ENCODE measurements around the gene GRN. TPM values are rescaled to one million over a fixed set of nuclear protein-coding genes. Genes with fewer than 3 reads are reported as not detected.

GRN gene
- total RNA-seq, 1 experiment from 2014 or later: 400 TPM

DNA sequence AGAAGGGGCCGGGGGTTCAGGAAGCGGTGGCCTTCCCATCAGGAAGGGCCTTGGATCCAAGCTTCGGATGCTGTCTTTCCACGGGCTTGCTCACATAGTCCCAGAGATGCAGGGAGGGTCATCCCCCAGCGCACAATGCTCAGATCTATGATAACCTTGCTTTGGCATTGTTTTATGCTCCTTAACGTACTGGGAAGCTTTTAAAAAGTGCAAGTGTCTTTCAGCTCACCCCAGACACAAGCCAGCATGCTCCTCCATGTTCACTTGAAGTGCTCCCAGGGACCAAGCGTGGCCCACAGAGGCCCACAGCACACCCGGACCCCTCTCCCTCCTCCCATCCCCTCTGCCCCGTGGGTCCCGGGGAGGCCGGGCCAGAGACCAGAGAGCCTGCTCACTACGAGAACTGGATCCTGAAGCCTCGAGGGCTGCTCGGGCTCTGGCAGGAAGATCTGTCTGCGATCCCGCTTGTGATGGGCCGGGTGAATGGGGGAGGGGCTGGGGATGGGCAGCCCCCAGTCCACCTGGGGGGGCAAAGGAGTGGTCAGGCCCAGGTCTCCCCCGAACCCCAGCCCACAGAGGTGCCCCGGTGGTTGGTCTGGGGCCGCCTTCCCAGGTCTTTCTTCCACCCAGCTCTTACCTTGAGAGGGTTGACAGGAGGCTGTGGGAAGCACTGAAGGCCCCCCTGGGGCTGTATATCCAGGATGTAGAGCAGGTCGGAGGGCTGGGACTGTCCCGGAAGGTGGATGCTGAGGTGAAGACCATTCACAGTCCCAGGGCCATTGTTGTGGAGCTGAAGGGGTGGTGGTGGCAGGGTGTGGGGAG, 30.3 kb downstream of the GRN start:
- no TSS peak for BruUV-seq (replicated peaks)
- no peaks in the 10 kb centered on the region for H3K27me3 ChIP-seq (ENCODE audit: low read length)
- TF ChIP-seq, protein P1, sequence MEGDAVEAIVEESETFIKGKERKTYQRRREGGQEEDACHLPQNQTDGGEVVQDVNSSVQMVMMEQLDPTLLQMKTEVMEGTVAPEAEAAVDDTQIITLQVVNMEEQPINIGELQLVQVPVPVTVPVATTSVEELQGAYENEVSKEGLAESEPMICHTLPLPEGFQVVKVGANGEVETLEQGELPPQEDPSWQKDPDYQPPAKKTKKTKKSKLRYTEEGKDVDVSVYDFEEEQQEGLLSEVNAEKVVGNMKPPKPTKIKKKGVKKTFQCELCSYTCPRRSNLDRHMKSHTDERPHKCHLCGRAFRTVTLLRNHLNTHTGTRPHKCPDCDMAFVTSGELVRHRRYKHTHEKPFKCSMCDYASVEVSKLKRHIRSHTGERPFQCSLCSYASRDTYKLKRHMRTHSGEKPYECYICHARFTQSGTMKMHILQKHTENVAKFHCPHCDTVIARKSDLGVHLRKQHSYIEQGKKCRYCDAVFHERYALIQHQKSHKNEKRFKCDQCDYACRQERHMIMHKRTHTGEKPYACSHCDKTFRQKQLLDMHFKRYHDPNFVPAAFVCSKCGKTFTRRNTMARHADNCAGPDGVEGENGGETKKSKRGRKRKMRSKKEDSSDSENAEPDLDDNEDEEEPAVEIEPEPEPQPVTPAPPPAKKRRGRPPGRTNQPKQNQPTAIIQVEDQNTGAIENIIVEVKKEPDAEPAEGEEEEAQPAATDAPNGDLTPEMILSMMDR (conservative IDR thresholded peaks at IDR 0.05; ENCODE audit: low read depth, low read length): no peak
- no peak for TF ChIP-seq EZH2 (IDR thresholded peaks at IDR 0.05; ENCODE audit: low read length, unreplicated experiment)
- TF ChIP-seq EZH2phosphoT487 (IDR thresholded peaks at IDR 0.05; ENCODE audit: borderline replicate concordance, low read length): no peak

DNA sequence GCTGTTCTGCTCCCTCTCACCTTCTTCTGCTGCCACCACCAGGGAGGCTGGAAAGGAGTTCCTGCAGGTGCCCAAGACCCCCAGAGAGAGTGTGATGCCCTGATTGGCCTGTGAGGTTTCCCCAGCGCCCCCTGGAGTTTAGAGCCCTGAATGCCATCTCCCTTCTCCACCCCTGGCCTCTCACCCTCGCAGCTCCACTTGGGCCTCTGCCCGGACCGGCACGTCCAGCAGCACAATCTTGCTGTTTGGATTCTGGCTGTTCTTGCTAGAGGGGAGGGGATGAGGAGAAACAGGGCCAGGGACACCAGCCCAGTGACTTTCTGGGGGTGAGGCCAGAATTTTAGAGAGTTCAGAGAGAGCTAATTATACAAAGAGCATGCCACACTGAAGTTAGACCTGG, 31.0 kb downstream of the GRN start:
- ATAC-seq: peak; percentile 53; the same call in 1 of the 2 replicates
- Histone ChIP-seq H3K9me2 (replicated peaks; ENCODE audit: low read length) (no peaks in the 10 kb centered on the region), H3K27me3 (ENCODE audit: low read length) (no peaks in the 10 kb centered on the region), H3K9ac (ENCODE audit: low read length) (no peak overlapping the region), H3K9me3 (ENCODE audit: low read length) (no peaks in the 10 kb centered on the region), H2AFZ (ENCODE audit: low read length) (no peak overlapping the region), H3K79me2 (ENCODE audit: low read length) (no peaks in the 10 kb centered on the region), H3K4me2 (ENCODE audit: low read length) (no peak overlapping the region), H3K4me3 (ENCODE audit: low read length) (no peak overlapping the region), H3F3A (ENCODE audit: low read length, unreplicated experiment) (no peaks in the 10 kb centered on the region), H3K36me3 (ENCODE audit: low read depth, low read length) (no peaks in the 10 kb centered on the region), H3K27ac (ENCODE audit: low read length) (no peak overlapping the region), H3K4me1 (ENCODE audit: insufficient read depth, low read length) (no peaks in the 10 kb centered on the region), H4K20me1 (ENCODE audit: low read length) (no peaks in the 10 kb centered on the region)
- ChIA-PET CTCF (interaction anchor here (0.7 to 1.1 kb wide), 2 partner anchors 9 to 13 kb away, joined by 3 to 4 read pairs; partner anchors contain the start of gene FAM171A2), POLR2A (ENCODE audit: unreplicated experiment) (no interaction called here)
- intact Hi-C loops (cut with micrococcal nuclease): no loop called here
- no peak for TF ChIP-seq EZH2phosphoT487 (IDR thresholded peaks at IDR 0.05; ENCODE audit: borderline replicate concordance, low read length)
- no peak for TF ChIP-seq EZH2 (IDR thresholded peaks at IDR 0.05; ENCODE audit: low read length, unreplicated experiment)
- TF ChIP-seq, protein P1 (conservative IDR thresholded peaks at IDR 0.05; ENCODE audit: low read depth, low read length): peak; percentile 72
- no TSS peak for BruUV-seq (replicated peaks)
- peak; percentile 26 for DNase-seq

More for the DNA sequence above, 30.3 kb downstream of the GRN start:
- H3K36me3 ChIP-seq (ENCODE audit: low read depth, low read length): no peaks in the 10 kb centered on the region
- no peaks in the 10 kb centered on the region for H4K20me1 ChIP-seq (ENCODE audit: low read length)
- H3K9me3 ChIP-seq (ENCODE audit: low read length): no peaks in the 10 kb centered on the region
- H3K79me2 ChIP-seq (ENCODE audit: low read length): no peaks in the 10 kb centered on the region
- H3F3A ChIP-seq (ENCODE audit: low read length, unreplicated experiment): no peaks in the 10 kb centered on the region
- ATAC-seq (peak; percentile 17; the same call in 1 of the 2 replicates), DNase-seq (no peak)
- intact Hi-C loops (cut with micrococcal nuclease): no loop called here
- ChIA-PET CTCF (interaction anchor here (0.6 to 1.1 kb wide), 2 partner anchors 12 to 18 kb away, joined by 3 to 4 read pairs; partner anchors contain the start of gene FAM171A2), POLR2A (ENCODE audit: unreplicated experiment) (no interaction called here)
- no peak overlapping the region for H3K27ac ChIP-seq (ENCODE audit: low read length)
- no peak overlapping the region for H2AFZ ChIP-seq (ENCODE audit: low read length)
- no peak overlapping the region for H3K4me2 ChIP-seq (ENCODE audit: low read length)
- no peaks in the 10 kb centered on the region for H3K9me2 ChIP-seq (replicated peaks; ENCODE audit: low read length)
- no peaks in the 10 kb centered on the region for H3K4me1 ChIP-seq (ENCODE audit: insufficient read depth, low read length)
- no peak overlapping the region for H3K9ac ChIP-seq (ENCODE audit: low read length)
- no peak overlapping the region for H3K4me3 ChIP-seq (ENCODE audit: low read length)

DNA sequence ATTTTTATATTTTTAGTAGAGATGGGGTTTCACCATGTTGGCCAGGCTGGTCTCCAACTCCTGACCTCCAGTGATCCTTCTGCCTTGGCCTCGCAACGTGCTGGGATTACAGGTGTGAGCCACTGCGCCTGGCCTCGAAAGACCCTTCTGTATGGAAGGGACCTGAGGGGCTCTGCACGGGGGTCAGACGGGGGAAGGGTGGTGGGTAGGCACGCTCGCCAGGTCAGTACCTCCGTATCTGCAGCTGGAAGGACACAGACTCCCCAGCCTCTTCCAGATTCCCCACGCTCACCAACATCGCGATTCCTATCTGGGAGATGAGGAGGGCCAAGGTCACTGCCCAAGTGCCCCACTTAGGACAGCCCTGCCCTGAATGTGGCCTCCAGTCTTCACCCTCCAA, 31.7 kb downstream of the GRN start:
- no peak overlapping the region for H3K9ac ChIP-seq (ENCODE audit: low read length)
- H4K20me1 ChIP-seq (ENCODE audit: low read length): no peaks in the 10 kb centered on the region
- no peak overlapping the region for H3K4me2 ChIP-seq (ENCODE audit: low read length)
- no peak overlapping the region for H3K27ac ChIP-seq (ENCODE audit: low read length)
- H3K4me1 ChIP-seq (ENCODE audit: insufficient read depth, low read length): no peaks in the 10 kb centered on the region
- H2AFZ ChIP-seq (ENCODE audit: low read length): no peak overlapping the region
- TF ChIP-seq EZH2 (IDR thresholded peaks at IDR 0.05; ENCODE audit: low read length, unreplicated experiment) (no peak), EZH2phosphoT487 (IDR thresholded peaks at IDR 0.05; ENCODE audit: borderline replicate concordance, low read length) (no peak)
- TF ChIP-seq, protein P1 (conservative IDR thresholded peaks at IDR 0.05; ENCODE audit: low read depth, low read length): no peak
- H3F3A ChIP-seq (ENCODE audit: low read length, unreplicated experiment): no peaks in the 10 kb centered on the region
- no peaks in the 10 kb centered on the region for H3K27me3 ChIP-seq (ENCODE audit: low read length)
- CTCF ChIA-PET: interaction anchor here (0.7 kb wide), 1 partner anchor 9 kb away, joined by 3 read pairs; no protein-coding TSS in a partner anchor
- ATAC-seq (no peak), DNase-seq (no peak)
- no peaks in the 10 kb centered on the region for H3K9me3 ChIP-seq (ENCODE audit: low read length)
- H3K4me3 ChIP-seq (ENCODE audit: low read length): no peak overlapping the region
- POLR2A ChIA-PET (ENCODE audit: unreplicated experiment): no interaction called here
- no peaks in the 10 kb centered on the region for H3K36me3 ChIP-seq (ENCODE audit: low read depth, low read length)
- no peaks in the 10 kb centered on the region for H3K9me2 ChIP-seq (replicated peaks; ENCODE audit: low read length)
- intact Hi-C loops (cut with micrococcal nuclease): no loop called here
- H3K79me2 ChIP-seq (ENCODE audit: low read length): no peaks in the 10 kb centered on the region
- BruUV-seq (replicated peaks): no TSS peak
